ENCODE data around the gene RUNX3. TPM values are rescaled to one million over a fixed set of nuclear protein-coding genes. Genes with fewer than 3 reads are reported as not detected.

RUNX3 gene
- total and polyA plus RNA-seq, 2 donors from 2014 or later: 0.47 to 7.9 TPM

DNA sequence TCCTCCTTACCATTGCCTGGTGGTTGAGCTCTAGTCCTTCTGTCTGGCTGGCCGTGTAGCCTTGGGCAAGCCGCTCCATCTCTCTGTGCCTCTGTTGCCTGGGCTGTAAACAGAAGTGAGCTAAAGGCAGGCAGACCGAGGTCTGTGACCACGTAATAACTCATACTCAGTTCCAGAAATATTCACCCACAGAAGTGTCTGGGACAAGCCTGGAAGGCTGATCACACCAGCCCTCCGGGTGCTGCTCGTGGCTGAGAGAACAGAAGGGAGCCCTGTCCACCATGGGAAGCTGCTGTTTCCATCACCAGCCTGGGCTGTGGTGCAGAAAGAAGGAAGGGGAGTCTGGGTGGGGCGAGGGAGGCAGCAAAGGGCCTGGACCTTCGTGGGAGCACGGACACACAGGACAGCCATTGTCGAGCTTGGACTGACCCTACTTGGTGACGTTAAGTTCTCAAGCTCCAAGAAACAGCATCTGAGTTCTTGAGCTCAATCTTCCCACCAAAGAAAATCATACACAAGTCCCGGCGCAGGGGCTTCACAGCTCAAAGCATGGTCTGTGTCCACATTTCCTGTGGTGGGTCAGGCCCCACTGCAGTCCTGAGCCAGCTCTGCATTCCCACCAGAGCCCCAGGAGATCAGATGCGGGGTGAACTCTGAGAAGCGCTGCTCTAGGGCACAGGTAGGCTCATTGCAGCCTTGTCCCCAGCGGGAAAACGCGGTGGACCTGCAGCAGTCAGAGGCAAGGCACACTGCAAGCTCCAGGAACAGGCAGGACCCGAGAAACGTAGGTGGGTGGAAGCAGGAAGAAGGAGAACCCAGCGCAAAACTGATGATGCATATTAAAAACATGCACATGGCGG is 61.8 kb downstream of the RUNX3 start:
- intact Hi-C loops (cut with DNase I): no loop called here
- FAIRE-seq (no peak), DNase-seq (peak in 1 of 5 donors; percentile 20)
- no peaks in the 10 kb centered on the region for H3K27me3 ChIP-seq (ENCODE audit: control insufficient read depth, insufficient read depth, low read length)
- TF ChIP-seq, protein P1, sequence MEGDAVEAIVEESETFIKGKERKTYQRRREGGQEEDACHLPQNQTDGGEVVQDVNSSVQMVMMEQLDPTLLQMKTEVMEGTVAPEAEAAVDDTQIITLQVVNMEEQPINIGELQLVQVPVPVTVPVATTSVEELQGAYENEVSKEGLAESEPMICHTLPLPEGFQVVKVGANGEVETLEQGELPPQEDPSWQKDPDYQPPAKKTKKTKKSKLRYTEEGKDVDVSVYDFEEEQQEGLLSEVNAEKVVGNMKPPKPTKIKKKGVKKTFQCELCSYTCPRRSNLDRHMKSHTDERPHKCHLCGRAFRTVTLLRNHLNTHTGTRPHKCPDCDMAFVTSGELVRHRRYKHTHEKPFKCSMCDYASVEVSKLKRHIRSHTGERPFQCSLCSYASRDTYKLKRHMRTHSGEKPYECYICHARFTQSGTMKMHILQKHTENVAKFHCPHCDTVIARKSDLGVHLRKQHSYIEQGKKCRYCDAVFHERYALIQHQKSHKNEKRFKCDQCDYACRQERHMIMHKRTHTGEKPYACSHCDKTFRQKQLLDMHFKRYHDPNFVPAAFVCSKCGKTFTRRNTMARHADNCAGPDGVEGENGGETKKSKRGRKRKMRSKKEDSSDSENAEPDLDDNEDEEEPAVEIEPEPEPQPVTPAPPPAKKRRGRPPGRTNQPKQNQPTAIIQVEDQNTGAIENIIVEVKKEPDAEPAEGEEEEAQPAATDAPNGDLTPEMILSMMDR (IDR thresholded peaks at IDR 0.05; ENCODE audit: borderline replicate concordance, extremely low read depth, insufficient read depth): no peak
- peaks cover 0 to 4% (median 0%) of the 10 kb centered on the region in 3 donors for H3K4me1 ChIP-seq (ENCODE audit: control insufficient read depth in 2 of 3, insufficient read depth in 2 of 3, low read depth in 1 of 3, low read length in 3 of 3)
- no peak overlapping the region for H3K4me3 ChIP-seq (ENCODE audit: low read length in 3 of 3)
- no peak overlapping the region for H3K27ac ChIP-seq (ENCODE audit: low read depth in 2 of 2, low read length in 2 of 2)
- no peaks in the 10 kb centered on the region for H3K9me3 ChIP-seq (ENCODE audit: control insufficient read depth in 2 of 3, insufficient read depth in 1 of 3, low read length in 3 of 3)
- no peak overlapping the region for H3K9ac ChIP-seq (ENCODE audit: low read length in 3 of 3)
- H3K36me3 ChIP-seq (ENCODE audit: control insufficient read depth in 2 of 3, insufficient read depth in 3 of 3, low read length in 3 of 3): no peaks in the 10 kb centered on the region

DNA sequence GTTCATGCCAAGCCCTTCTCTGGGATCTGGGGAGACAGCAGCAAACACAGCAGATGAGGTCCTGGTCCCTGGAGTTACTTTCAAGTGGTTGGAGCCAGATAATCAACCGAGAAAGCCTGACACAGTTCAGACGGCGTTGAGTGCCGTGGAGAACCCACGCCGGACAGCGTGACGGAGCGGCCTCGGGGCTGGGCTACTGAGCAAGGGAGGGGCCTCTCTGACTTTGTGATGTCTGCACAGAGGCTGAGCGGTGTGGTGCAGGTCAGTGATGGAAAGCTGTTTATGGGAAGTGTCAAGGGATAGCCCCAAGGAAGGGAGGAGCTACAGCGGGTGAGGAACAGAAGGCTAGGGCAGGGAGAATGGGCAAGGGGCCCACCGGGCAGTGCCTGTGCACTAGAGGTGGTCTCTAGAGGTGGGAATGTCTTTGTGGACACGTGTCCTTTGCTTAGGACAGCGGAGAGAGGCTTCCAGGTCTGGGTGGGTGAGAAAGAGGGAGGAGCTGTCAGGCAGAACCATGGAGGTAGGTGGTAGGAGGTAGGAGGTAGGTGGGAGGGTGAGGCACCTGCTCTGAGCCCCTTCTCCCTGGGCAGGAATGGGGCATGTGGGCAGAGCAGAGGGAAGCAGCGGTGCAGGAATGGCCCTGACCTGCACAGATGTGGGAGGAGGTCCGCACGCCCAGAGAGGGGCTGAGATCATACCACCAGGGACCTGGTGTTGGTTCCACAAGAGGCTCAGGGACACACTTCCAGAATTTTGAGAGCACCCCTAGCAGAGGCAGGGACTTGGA is 62.8 kb downstream of the RUNX3 start:
- H3K4me3 ChIP-seq (ENCODE audit: low read length in 3 of 3): no peak overlapping the region
- no peak for FAIRE-seq
- H3K9ac ChIP-seq (ENCODE audit: low read length in 3 of 3): no peak overlapping the region
- H3K9me3 ChIP-seq (ENCODE audit: control insufficient read depth in 2 of 3, insufficient read depth in 1 of 3, low read length in 3 of 3): no peaks in the 10 kb centered on the region
- no peak for DNase-seq
- H3K27me3 ChIP-seq (ENCODE audit: control insufficient read depth, insufficient read depth, low read length): no peaks in the 10 kb centered on the region
- TF ChIP-seq, protein P1 (IDR thresholded peaks at IDR 0.05; ENCODE audit: borderline replicate concordance, extremely low read depth, insufficient read depth): no peak
- no peak overlapping the region for H3K27ac ChIP-seq (ENCODE audit: low read depth in 2 of 2, low read length in 2 of 2)
- peaks cover 0 to 4% (median 0%) of the 10 kb centered on the region in 3 donors for H3K4me1 ChIP-seq (ENCODE audit: control insufficient read depth in 2 of 3, insufficient read depth in 2 of 3, low read depth in 1 of 3, low read length in 3 of 3)
- no peaks in the 10 kb centered on the region for H3K36me3 ChIP-seq (ENCODE audit: control insufficient read depth in 2 of 3, insufficient read depth in 3 of 3, low read length in 3 of 3)
- intact Hi-C loops (cut with DNase I): no loop called here

DNA sequence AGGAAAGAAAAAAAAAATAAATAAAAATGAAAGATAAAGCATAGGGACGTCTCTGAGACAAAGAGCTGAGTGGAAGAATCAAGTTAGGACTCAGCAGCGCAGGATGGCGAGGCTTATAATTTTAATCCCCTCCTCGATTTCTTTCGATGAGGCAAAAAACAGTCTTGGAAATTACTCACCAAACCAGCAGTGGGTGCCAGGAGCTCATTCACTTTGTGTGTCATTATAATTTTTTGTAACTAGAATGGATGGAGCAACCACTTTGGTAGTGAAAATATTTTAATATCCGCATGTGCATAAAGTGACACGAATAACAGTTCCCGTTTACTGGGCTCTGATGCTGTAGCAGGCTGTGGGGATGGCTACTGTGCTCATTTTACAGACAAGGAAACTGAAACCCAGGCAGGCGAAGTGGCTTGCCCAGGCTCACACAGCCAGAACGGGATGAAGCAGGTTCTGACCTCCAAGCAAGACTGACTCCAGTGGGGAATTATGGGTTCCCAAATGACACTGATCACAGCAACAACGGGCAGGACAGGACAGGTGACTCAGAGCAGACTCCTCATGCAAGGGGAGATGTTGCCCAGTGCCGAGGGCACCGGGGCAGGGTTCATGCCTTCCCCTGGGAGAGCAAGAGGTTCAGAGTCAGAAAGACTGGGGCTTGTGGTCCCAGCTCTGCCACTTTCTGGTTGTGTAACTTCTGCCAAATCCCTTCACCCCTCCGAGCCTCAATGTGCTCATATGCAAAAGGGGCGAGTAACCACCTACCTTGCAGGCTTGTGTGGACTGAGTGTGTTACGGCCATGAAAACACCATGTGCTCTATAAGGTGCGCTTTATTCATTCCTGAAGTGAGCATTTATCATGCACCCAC is 63.6 kb downstream of the RUNX3 start:
- FAIRE-seq: no peak
- intact Hi-C loops (cut with DNase I): no loop called here
- no peaks in the 10 kb centered on the region for H3K27me3 ChIP-seq (ENCODE audit: control insufficient read depth, insufficient read depth, low read length)
- H3K9ac ChIP-seq (ENCODE audit: low read length in 3 of 3): no peak overlapping the region
- DNase-seq: no peak
- H3K36me3 ChIP-seq (ENCODE audit: control insufficient read depth in 2 of 3, insufficient read depth in 3 of 3, low read length in 3 of 3): no peaks in the 10 kb centered on the region
- no peaks in the 10 kb centered on the region for H3K9me3 ChIP-seq (ENCODE audit: control insufficient read depth in 2 of 3, insufficient read depth in 1 of 3, low read length in 3 of 3)
- no peak overlapping the region for H3K27ac ChIP-seq (ENCODE audit: low read depth in 2 of 2, low read length in 2 of 2)
- no peak overlapping the region for H3K4me3 ChIP-seq (ENCODE audit: low read length in 3 of 3)
- TF ChIP-seq, protein P1 (IDR thresholded peaks at IDR 0.05; ENCODE audit: borderline replicate concordance, extremely low read depth, insufficient read depth): no peak
- peaks cover 0 to 4% (median 0%) of the 10 kb centered on the region in 3 donors for H3K4me1 ChIP-seq (ENCODE audit: control insufficient read depth in 2 of 3, insufficient read depth in 2 of 3, low read depth in 1 of 3, low read length in 3 of 3)
